ENCODE measurements around the gene METTL8. TPM values are rescaled to one million over a fixed set of nuclear protein-coding genes. Genes with fewer than 3 reads are reported as not detected.

Gene METTL8
- total RNA-seq, 4 donors from 2014 or later, result 17.2 to 45.3 (median 25.7) TPM

DNA sequence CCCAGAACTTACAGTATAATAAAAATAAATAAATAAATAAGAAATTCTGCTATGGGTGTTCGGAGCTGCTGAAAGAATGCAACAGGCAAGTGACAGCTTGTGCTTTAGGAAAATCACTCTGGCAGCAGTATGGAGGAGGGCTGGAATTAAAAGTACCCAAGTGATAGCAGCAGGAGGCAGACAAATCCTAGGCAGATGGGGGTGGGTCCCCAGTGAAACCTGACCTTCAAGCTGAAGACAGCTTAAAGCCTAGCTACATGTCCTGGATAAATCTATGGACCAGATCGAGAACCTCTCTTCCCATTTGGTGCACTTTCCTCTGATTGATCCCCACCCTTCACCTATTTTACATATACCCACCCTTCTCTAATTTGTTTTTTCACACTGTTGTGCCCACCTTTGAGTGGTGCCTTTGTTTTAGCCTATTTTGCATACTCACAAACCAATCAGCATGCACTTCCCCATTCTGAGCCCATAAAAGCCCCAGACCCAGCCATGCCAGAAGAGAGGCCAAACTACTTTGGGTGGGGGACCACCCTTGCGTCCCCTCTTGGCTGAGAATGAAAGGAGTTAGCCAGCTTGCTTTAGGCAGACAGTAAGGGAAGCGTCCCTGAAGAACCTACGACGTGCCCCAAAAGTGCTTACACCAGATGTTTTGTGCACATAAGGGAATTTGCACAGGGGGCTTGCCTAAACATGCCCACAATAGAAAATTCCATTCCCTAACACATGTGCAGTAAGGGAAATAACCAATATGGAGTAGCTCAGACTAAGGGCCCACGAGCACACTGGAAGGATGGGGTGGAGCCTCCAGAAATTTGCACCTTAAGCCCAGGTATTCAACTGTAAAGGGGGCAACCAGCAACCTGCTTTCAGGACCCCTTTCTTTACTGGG, 3.0 kb downstream of the METTL8 start:
- TF ChIP-seq, protein P1, sequence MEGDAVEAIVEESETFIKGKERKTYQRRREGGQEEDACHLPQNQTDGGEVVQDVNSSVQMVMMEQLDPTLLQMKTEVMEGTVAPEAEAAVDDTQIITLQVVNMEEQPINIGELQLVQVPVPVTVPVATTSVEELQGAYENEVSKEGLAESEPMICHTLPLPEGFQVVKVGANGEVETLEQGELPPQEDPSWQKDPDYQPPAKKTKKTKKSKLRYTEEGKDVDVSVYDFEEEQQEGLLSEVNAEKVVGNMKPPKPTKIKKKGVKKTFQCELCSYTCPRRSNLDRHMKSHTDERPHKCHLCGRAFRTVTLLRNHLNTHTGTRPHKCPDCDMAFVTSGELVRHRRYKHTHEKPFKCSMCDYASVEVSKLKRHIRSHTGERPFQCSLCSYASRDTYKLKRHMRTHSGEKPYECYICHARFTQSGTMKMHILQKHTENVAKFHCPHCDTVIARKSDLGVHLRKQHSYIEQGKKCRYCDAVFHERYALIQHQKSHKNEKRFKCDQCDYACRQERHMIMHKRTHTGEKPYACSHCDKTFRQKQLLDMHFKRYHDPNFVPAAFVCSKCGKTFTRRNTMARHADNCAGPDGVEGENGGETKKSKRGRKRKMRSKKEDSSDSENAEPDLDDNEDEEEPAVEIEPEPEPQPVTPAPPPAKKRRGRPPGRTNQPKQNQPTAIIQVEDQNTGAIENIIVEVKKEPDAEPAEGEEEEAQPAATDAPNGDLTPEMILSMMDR (IDR thresholded peaks at IDR 0.05; ENCODE audit: low read depth), result no peak

DNA sequence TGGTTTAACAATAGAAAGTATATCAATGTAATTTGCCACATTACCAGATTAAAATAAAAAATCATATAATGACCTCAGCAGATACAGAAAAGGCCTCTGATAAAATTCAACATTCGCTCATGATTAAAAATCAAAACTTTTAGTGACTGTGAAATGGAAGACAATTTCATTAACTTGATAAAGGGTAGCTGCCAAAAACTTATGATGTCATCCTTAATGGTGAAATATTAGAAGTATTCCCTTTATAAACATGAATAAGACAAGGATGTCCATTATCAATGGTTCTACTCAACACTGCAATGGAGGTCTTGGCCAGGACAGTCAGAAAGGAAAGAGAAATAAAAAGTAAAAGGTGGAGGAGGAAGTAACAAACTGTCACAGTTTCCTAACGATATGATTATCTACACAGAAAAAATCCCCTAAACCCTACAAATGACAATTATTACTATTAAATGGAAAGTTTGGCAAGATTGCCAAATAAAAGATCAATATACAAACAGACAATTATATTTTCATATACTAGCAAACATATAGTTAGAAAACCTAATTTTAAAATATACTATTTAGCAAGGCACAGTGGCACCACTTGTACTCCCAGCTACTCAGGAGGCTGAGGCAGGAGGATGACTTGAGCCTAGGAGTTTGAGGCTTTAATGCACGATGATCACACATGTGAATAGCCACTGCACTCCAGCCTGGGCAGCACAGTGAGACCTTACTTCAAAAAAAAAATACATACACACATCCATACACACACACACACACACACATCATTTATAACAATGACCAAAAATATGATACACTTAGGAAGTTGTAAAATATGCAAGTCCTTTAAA, 12.8 kb downstream of the METTL8 start:
- TF ChIP-seq, protein P1 (IDR thresholded peaks at IDR 0.05; ENCODE audit: low read depth), result no peak

DNA sequence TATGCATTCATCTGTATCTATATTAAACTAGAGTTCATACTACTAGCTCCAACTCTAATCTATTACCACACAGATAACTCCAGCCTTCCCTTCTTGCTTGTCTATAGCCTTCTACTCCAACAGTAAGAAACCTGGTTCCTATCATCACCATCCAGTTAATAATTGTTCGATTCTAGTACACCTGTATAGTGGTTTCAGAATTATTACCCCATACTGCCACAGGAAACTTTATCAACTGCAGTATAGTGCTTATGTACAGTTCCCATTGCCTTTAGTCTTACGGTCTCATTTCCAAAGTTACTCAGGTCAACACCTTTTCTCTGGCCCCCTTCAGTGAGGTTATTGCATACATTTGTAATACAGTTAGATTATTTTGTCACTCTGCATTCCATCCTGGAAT, 14.5 kb downstream of the METTL8 start:
- TF ChIP-seq, protein P1 (IDR thresholded peaks at IDR 0.05; ENCODE audit: low read depth), result no peak

DNA sequence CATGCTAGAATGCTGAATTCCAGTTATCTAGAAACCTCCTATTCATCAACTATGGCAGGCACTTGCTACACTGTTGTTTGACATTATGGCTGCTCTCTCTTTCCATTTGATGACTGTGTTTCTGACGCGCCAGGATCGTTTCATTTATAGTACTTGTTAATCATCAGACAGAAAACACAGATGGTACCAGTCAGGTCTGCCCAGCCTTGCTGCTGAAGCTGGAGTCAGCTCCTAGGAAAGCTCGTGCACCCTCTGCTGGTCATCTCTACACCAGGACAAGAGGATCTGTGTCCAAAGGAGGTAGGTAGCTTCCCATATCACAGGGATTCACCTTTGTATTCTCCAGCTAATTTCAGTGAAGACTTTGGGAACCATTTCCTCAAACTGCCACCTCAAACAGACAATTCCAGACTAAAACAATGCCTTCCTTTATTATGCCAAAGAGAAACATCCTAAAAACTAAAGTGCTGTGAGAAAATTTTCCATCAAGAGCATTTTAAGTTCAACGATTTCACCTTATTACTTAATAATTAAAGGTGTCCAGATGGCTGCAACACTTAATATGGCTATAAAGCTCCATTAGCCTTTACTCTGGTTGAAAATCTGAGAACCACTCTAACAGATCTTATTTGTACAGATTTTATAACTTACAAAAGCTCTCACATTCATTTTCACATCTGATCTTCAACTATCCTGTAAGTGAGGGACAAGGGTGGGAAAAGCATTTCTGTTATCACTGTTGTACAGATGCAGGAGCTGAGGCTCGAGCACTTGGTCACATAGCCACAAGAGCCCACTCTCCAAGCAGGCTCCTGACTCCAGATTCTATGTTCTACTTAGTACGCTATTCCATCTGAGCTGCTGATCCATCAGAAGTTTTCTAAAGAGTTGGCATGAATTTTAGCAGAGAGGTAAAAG, 17.5 kb downstream of the METTL8 start:
- TF ChIP-seq, protein P1 (IDR thresholded peaks at IDR 0.05; ENCODE audit: low read depth), result no peak

DNA sequence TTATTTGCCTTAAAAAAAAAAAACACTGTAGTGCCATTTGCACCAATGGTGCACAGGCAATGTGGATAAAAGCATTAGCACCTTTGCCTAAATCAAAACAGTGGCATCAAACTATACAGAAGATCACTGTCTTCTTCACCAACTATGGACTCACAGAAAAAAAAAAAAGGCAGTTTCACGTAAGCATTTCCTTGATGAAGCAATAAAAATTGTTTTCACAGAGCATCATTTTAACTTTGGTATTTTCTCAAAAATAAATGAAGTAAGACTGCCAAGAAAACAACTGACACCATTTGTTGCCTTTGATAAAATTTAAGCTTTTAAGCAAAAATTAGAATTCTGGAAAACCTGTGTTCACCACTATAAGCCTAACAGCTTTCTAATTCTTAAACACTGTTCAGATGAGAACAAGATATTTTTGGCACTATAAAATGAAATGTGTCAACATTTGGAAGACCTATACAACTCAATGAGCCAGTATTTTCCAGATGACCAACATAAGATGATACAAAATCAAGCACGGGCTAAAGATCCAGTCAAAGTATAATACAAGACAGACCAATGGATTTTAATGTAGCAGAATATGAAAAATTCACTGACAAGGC, 21.1 kb downstream of the METTL8 start:
- TF ChIP-seq, protein P1 (IDR thresholded peaks at IDR 0.05; ENCODE audit: low read depth), result no peak

DNA sequence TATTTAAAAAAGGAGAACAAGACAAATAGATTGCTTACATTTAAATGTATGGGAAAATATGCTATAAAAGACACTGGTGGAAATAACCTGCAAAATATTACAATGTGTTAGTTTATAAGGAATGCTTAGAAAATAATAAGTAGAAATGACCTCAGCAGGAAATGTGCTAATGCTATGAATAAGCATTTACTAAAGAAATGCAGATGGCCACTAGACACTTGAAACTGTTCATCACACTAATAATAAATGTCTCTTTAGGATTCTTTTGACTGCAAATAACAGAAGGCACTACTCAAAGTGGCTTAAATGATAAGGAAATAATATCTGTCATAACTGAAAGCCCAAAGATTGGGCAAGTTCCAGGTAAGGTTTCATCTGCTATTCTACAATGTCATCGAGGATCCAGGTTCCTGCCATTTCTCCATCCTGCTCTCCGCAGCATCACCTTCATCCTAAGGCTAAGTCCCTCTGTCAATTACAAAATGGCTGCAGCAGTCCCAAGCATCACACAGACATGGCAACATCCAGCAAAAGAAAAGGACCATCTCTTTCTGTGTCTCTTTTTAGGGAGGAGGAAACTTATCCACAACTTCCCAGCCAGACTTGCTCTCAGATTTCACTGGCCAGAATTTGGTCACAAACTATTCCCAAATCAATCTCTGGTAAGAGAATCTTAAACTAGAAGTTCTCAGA, 21.9 kb downstream of the METTL8 start:
- TF ChIP-seq, protein P1 (IDR thresholded peaks at IDR 0.05; ENCODE audit: low read depth), result no peak
